GM13976 (cell line): ENCODE measurements around the gene PPP1R3A.
"Not testable (repeated sequence)": the region's sequence is repeated elsewhere in the genome, so short reads cannot be mapped to it uniquely, and the experiment has no call there.

Experiments
- DNase-seq: peaks from one replicate; pipeline ENCODE4 v3.0.0; 2012; ENCODE audit warnings: low spot score
- in situ Hi-C: fragments of 300-500 bp; cut with MboI; formaldehyde crosslinking; loops from one replicate; pipeline ENCODE4 v1.12.0; 2022; ENCODE audit warnings: low sequenced_read_pairs, mixed read lengths, inconsistent platforms; ENCODE audit not compliant: unreplicated experiment
- TF ChIP-seq, protein P1 (sequence below): IDR thresholded peaks from 2 replicates; pipeline ENCODE4 v1.5.1; 2012; ENCODE audit warnings: borderline replicate concordance, mild to moderate bottlenecking; ENCODE audit not compliant: insufficient read depth; ENCODE audit errors: extremely low read depth, missing control alignments, control extremely low read depth

PPP1R3A gene

DNA sequence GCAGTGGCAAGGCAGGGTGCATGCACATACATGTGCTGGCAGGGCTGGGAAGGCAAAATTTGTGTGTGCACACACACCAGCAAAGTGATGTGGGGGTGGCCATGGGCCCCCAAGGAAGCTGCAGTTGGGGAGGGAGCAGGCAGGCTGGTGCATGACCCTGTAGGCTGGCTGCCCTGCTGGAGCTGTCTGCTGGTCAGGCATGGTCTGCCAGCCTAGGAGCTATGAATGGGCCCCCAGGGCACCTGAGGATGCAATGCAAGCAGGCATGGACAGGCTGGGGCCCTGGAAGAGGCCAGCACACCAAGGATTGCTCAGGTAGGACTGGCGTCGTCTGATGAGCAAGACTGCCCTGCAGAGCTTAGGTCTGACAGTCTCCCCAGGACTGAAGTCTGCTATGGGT is 18.2 kb upstream of the PPP1R3A start:
- DNase-seq: no peak
- TF ChIP-seq, protein P1, sequence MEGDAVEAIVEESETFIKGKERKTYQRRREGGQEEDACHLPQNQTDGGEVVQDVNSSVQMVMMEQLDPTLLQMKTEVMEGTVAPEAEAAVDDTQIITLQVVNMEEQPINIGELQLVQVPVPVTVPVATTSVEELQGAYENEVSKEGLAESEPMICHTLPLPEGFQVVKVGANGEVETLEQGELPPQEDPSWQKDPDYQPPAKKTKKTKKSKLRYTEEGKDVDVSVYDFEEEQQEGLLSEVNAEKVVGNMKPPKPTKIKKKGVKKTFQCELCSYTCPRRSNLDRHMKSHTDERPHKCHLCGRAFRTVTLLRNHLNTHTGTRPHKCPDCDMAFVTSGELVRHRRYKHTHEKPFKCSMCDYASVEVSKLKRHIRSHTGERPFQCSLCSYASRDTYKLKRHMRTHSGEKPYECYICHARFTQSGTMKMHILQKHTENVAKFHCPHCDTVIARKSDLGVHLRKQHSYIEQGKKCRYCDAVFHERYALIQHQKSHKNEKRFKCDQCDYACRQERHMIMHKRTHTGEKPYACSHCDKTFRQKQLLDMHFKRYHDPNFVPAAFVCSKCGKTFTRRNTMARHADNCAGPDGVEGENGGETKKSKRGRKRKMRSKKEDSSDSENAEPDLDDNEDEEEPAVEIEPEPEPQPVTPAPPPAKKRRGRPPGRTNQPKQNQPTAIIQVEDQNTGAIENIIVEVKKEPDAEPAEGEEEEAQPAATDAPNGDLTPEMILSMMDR: no peak
- in situ Hi-C loops: no loop called here

DNA sequence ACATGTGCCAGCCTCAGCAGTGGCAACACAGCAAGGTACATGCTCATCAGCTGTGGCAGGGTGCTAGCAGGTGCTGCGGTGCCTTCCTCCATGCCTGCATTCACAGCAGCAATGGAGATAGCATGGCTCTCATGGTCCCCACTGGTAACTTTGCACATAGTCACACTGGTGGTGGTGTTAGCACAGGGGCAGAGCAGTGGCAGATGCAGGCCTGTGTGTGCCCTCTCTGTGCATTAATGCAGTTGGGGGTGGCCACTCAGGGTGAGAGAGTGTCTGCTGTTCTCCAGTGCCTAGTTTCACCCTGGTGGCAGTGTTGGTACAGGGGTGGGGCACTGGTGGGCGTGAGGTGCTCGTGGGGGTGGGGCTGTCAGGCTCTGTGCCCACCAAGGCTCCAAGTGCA is 17.7 kb upstream of the PPP1R3A start:
- in situ Hi-C loops: no loop called here
- DNase-seq: no peak
- TF ChIP-seq, protein P1: no peak

DNA sequence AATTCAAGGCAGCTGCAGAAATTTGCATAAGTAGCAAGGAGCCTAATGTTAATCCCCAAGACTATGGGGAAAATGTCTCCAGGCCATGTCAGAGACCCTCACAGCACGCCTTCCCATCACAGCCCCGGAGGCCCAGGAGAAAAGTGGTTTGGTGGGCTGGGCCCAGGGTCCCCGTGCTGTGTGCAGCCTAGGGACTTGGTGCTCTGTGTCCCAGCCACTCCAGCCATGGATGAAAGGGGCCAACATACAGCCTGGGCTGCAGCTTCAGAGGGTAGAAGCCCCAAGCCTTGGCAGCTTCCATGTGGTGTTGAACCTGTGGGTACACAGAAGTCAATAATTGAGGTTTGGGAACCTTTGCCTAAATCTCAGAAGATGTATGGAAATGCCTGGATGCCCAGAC is 10.6 kb upstream of the PPP1R3A start:
- in situ Hi-C loops, DNase-seq: not testable (repeated sequence)

GRCh38 chr7:113928112-113928511 is 9.3 kb upstream of the PPP1R3A start:
- in situ Hi-C loops: no loop called here
- DNase-seq: no peak
- TF ChIP-seq, protein P1: no peak

DNA sequence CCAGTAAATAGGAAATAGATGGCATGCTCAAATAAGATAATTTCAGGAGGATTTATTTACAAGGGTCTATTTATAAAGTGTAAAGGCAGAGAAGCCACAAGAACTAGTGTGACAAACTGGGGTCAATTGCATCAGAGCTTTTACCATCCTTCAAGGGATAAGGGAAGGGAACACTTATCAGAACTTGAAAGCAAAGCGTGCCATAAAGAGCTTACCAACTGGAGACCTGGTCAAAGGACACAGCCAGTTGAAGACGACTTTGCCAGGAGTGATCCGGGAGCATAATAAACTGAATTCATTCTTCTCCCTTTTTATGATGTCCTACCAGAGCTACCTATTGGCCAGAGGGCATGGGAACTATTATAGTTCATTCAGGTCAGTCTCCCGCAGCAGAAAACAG is 3.2 kb upstream of the PPP1R3A start:
- TF ChIP-seq, protein P1: no peak
- in situ Hi-C loops: no loop called here
- DNase-seq: no peak

GRCh38 chr7:113921363-113921762 is 2.6 kb upstream of the PPP1R3A start:
- TF ChIP-seq, protein P1: no peak
- in situ Hi-C loops: no loop called here
- no peak for DNase-seq

DNA sequence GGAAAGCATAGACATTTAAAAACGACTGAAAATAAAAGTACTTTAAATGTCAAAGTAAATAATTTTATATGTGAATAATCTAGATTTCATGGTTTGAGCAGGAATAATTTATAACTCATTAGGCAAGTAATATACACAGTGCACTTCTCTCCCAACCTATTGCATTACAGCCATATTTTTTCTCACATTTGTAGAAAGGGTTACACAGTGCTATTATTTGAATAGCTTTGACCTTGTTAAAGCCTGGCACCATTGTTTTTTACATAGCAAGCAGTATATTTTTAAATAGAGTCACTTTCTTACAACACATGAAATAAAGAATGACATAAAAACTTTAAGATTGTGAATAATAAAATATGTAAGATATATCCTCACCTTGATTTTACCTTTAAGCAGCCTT is 969 bp downstream of the PPP1R3A start:
- DNase-seq: no peak
- in situ Hi-C loops: no loop called here
- TF ChIP-seq, protein P1: no peak
